Stimulated activated CD8-positive, alpha-beta memory T cell treated with anti-CD3 and anti-CD28 coated beads, Interleukin-7, amount 100 ng/mL, for 24 hours (primary cell): Measurements from ENCODE around the gene SFT2D2.
"Not testable (repeated sequence)": the region's sequence is repeated elsewhere in the genome, so short reads cannot be mapped to it uniquely, and the experiment has no call there.

Experiments used
- DNase-seq: peaks from one replicate; pipeline ENCODE4 v3.0.0-alpha.2; 2020; ENCODE audit warnings: low read depth

Gene SFT2D2

GRCh38 chr1:168225476-168226190 is at the start of gene SFT2D2:
Gene SFT2D2 (plus strand): TSS chr1:168226004. CDS start chr1:168226080, 76 bp downstream.
- peak; percentile 44 for DNase-seq

GRCh38 chr1:168178227-168178637 is 47.6 kb upstream of the SFT2D2 start:
- no peak for DNase-seq

GRCh38 chr1:168178638-168179437 is 47.0 kb upstream of the SFT2D2 start, which contains the start of gene TIPRL:
Gene TIPRL (plus strand): TSS chr1:168178962. CDS start chr1:168179078, 116 bp downstream.
- peak; percentile 85 for DNase-seq

GRCh38 chr1:168179438-168180147 is 46.2 kb upstream of the SFT2D2 start:
- DNase-seq, result no peak

- DNase-seq, result no peak
Measured at GRCh38 chr1:168180148-168180524, 45.7 kb upstream of the SFT2D2 start.

GRCh38 chr1:168181063-168181720 is 44.6 kb upstream of the SFT2D2 start:
- DNase-seq, result not testable (repeated sequence)

GRCh38 chr1:168187177-168187576 is 38.6 kb upstream of the SFT2D2 start:
- DNase-seq, result no peak

GRCh38 chr1:168190403-168190802 is 35.4 kb upstream of the SFT2D2 start:
- DNase-seq, result no peak

- DNase-seq, result no peak
Measured at GRCh38 chr1:168195199-168196135, 30.3 kb upstream of the SFT2D2 start.

GRCh38 chr1:168199056-168199455 is 26.7 kb upstream of the SFT2D2 start:
- DNase-seq, result no peak

- DNase-seq, result no peak
Measured at GRCh38 chr1:168202941-168203654, 22.7 kb upstream of the SFT2D2 start.

- DNase-seq, result no peak
Measured at GRCh38 chr1:168206111-168206510, 19.7 kb upstream of the SFT2D2 start.

- not testable (repeated sequence) for DNase-seq
Measured at GRCh38 chr1:168207673-168208072, 18.1 kb upstream of the SFT2D2 start.

- no peak for DNase-seq
Measured at GRCh38 chr1:168210312-168210711, 15.5 kb upstream of the SFT2D2 start.

GRCh38 chr1:168213349-168213748 is 12.5 kb upstream of the SFT2D2 start:
- DNase-seq, result no peak

- no peak for DNase-seq
Measured at GRCh38 chr1:168216171-168216570, 9.6 kb upstream of the SFT2D2 start.

GRCh38 chr1:168217664-168218063 is 8.1 kb upstream of the SFT2D2 start:
- no peak for DNase-seq

GRCh38 chr1:168218658-168219057 is 7.1 kb upstream of the SFT2D2 start:
- no peak for DNase-seq

- DNase-seq, result no peak
Measured at GRCh38 chr1:168220470-168220871, 5.3 kb upstream of the SFT2D2 start.

- DNase-seq, result no peak
Measured at GRCh38 chr1:168221275-168221674, 4.5 kb upstream of the SFT2D2 start.
